NT2/D1 (cell line): ENCODE results near the gene TMEM239.

Source experiments
- SUZ12 ChIP-seq: IDR thresholded peaks from 2 replicates; pipeline ENCODE4 v1.6.1; 2011; ENCODE audit not compliant: insufficient read length, insufficient read depth; ENCODE audit errors: extremely low read depth
- YY1 ChIP-seq: IDR thresholded peaks from 2 replicates; pipeline ENCODE4 v1.6.1; 2011; ENCODE audit not compliant: insufficient read length, insufficient read depth
- ZNF274 ChIP-seq: IDR thresholded peaks from 2 replicates; pipeline ENCODE4 v1.6.1; 2011; ENCODE audit warnings: mild to moderate bottlenecking, low read depth, low read length

DNA sequence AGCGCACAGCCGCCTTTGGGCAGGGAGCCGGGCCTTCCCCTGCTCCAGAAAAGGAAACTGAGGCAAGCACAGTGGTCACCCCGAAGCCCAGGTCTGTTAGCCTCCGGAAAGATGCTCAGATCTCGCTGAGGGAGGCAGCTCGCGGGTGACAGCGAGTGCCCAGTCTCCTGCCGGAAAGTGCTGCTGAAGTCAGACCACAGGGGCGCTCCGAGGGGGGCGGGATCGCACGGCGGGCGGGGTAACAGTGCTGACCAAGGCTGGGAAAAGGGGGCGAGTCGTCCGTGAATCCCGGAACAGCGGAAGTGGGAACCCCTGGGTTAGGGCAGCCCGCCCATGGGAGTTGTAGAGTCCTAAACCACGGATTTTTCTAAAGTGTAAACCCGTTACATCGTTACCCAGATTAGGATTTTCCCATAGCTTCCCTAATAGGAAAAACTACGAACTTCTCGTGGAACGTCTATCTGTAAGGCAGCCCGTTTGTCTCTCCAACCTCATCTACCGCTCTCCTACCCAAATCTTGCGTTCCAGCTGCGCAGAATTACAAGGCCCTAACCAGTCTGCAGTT lies 24.9 kb downstream of the TMEM239 start:
- TF ChIP-seq YY1 (no peak), ZNF274 (no peak), SUZ12 (no peak)
